GM18868 (cell line): ENCODE measurements around the gene CHD2.
"Not testable (repeated sequence)": the region's sequence is repeated elsewhere in the genome, so short reads cannot be mapped to it uniquely, and the experiment has no call there.

Experiments
- ATAC-seq: cut with Tn5 transposase; IDR thresholded peaks from one replicate; pipeline ENCODE4 v1.9.1; 2021; ENCODE audit warnings: mild to moderate bottlenecking, moderate library complexity; ENCODE audit not compliant: unreplicated experiment

The CHD2 gene

DNA sequence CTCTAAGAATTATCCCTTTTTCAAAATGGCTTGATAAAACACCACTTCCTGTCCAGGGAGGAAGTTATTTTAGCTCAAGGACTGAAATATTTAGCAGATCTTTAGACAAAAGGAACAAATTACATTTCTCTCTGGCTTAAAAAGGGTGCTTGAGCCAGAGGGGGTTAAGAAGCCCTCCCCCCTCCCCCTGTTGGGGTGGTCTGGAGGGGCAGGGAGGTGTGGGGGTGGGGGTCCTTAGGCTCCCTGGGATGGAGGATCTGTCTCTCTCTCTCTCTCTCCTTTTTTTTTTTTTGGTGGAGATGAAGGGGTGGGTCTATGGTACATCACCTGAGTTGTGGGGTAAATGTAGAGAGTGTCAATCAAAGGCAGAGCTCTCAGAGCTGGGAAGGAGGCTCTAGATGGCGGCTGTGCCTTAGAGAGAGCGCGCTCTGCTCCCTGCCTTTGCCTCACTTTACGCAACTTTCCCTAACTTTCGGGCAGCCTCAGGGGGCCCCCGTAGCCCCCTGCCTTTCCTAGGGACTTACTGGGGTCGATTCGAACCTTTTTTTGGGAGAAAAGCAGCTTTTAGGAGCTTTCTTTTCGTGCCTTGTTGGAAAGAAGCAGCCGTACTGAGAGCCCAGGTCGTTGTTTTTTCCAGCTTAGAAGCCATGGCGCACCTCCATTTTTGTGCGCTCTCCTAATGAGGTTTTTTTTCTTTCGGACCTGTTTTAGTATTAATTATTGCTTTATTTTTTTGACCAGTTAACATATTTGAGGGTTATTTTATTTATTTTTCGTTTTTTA lies at the start of gene CHD2:
Gene CHD2, plus strand, starts transcription at position 377 of the 783 bp plus-strand sequence. CDS start 914 bp downstream, outside the sequence.
- peak; percentile 70 for ATAC-seq

- ATAC-seq, result no peak
These were observed 46.9 kb upstream of the CHD2 start for GRCh38 chr15:92853222-92853621.

DNA sequence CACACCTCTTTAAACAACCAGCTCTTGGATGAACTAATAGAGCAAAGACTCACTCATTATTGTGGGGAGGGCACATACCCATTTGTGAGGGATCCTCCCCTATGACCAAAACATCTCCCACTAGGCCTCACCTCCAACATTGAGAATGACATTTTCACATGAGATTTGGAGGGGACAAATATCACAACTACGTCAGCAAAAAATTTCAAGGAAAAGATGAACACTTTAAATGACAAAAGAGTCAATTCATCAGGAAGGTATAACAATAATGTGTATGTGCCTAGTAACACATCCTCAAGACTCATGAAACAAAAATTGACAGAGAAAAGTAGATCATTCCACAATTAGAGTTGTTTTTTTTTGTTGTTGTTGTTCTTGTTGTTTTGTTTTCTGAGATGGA lies 38.4 kb upstream of the CHD2 start:
- no peak for ATAC-seq

- no peak for ATAC-seq
These were observed 35.9 kb upstream of the CHD2 start for GRCh38 chr15:92864127-92864814.

- ATAC-seq, result no peak
These were observed 30.7 kb upstream of the CHD2 start for GRCh38 chr15:92869263-92869940.

DNA sequence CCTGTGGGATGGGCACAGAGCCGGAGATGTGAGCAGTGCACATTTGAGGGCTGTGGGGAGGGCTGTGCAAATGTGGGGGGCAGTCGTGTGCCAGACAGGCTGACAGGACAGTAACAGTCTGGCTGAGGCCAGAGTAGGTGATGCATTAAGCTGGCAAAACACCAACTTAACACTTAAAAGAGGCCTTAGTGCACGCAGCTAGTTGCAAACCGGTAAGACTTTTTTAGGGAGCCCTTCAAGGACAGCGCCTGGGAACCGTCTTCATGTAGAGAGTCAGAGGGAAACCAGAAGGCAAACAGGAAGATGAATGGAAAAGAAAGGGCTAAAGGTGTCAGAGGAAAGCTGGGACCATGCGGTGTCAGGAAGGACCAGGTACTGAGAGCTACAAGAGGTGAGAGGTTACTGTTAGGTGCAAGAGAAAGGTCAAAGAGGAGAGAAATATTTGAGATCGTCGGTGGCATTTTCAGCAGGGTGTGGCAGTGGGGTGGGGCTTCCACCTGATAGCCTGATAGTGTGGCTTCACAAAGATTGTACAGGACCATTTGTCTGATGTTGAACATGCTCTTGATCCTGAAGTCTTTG lies 30.0 kb upstream of the CHD2 start:
- no peak for ATAC-seq

DNA sequence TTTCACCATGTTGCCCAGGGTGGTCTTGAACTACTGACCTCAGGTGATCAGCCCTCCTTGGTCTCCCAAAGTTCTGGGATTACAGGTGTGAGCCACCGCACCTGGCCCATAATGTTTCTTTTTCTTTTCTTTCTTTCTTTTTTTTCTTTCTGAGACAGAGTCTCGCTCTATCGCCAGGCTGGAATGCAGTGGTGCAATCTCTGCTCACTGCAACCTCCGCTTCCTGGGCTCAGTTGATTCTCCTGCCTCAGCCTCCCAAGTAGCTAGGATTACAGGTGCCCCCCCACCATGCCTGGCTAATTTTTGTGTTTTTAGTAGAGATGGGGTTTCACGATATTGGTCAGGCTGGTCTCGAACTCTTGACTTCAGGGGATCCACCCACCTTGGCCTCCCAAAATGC lies 27.2 kb upstream of the CHD2 start:
- ATAC-seq, result not testable (repeated sequence)

DNA sequence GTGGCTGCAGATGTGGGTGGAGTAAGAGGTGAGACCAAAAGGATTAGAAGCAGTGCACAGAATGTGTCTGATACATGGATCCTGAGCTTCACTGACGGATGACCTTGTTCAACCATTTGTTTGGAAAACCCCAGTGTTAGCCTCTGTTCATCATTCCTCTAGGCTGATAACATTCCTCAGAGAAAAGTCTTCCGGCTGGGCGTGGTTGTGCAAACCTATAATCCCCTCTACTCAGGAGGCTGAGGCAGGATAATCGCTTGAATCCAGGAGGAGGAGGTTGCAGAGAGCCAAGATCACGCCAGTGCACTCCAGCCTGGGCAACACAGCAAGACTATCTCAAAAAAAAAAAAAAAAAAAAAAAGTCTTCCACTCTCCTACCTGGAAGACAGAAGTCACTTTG lies 23.1 kb upstream of the CHD2 start:
- no peak for ATAC-seq

DNA sequence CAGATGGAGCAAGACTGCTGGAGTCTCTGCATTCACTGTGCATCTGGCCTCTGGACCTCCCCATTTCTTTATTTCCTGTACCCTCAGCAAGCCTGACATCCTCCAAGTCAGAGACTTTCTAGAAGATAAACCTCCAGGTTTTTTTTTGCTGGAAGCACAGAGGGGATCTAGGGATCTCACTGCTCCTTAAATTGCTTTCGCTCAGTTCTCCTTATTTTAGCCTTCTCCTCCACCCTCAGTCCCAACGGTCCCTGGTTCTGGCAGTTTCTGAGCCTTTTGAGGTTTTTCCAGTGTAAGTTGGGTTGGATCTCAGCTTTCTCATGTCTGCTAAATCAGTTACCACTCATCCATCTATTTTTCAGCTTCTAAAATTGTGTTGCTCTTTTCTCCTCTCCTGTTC lies 22.7 kb upstream of the CHD2 start:
- ATAC-seq, result no peak

DNA sequence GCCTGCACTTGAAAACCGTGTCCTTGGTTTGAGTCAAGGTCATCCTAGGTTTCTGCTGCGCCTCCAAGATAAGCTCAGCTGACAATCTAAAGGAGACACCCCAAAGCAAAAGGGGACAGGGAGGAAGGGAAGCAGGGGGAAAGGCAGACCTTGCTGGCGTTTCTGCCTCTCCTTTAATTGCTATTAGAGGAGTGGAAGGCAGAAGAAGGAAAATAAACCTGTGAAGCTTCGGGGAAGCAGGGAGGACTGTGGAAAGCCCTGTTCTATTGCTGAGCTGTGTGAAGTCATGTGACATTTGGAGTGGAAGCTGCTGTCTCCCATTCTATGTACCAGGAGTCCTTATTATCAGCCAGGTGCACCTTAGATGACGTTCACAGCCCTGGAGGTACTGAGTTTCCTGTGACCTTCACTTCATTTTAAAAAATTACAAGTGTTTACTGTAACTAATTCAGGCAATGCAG lies 21.5 kb upstream of the CHD2 start:
- no peak for ATAC-seq

DNA sequence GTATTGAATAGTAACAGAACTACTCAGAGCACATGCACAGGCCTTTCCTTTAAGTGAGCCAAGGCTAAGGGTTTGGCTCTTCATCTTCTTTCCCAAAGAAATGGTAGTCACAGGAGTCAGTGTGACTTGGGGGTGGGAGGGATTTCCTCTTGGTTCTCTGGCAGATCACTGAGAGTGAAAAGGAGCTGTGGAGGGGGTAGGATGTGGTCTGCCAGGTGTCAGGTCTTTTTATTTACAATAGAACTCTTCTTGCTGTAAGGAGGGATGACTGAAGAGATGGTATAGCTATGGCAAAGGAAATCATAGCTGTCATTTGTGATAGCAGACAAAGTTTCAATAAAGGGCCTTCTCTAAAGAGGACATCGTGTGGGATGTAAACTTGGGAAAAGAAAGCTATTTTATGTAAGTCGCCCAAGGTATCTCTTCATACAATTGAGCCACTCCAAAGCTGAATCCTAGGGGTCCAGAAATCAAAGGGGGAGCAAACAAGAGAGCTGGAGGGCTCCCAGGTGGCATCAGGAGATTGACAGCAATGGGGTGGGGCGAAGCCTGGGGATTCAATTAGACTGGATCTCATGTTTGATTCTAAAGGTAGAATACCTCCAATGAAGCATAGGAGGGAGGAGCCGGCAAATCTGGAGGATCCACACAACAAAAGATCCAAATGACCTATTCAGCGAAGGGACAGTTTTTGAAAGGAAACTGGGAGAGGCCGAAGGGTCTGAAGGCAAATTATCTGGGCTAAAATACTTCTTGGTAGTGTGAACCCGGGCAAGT lies 20.0 kb upstream of the CHD2 start:
- ATAC-seq, result no peak

DNA sequence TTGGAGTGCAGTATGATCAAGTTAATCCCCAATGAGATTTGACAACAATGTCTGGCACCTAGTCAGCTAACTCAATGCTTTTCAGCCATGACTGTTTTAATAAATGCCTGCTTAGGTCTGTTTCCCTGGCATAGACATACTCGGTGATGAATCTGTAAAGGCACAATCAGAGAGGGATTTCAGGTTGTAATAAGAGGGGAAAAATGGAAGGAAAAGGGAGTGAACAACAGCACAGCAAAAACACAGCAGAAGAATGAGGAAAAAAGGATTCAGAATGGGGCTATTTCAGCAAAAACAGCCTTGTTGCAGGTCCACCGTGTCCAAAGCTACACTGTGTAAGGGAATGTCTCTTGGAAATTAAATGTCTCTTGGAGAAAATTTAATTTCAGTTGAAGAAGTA lies 19.3 kb upstream of the CHD2 start:
- ATAC-seq, result no peak

DNA sequence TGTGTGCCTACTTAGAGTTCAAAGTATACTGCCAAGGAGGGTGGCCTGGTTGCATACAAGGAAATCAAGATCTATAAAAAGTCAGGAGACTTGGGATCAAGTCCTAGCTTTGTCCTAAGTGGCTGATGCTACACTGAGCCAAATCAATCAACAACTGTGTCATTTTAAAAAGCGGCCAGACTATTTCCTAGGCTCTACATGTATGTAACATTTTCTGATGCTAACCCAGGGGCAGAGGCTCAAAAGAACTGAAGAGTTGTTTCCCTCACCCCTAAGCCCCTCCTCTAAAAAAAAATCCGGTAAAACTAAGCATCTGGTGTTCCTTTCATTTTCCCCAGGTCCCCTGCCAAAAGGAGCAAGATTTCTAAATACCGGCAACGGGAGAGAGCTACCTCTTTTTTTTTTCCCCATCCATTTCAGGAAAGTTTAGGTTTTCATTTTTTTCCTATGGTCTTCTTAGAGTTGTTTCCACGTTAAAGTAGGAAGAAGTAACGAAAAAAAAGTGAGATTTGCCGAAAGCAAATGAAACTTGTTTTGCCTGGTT lies 18.8 kb upstream of the CHD2 start:
- no peak for ATAC-seq

GRCh38 chr15:92881802-92882696 lies 18.1 kb upstream of the CHD2 start:
- peak; percentile 93 for ATAC-seq

- peak; percentile 66 for ATAC-seq
These were observed 17.4 kb upstream of the CHD2 start for GRCh38 chr15:92882697-92883162.

- ATAC-seq, result no peak
These were observed 16.8 kb upstream of the CHD2 start for GRCh38 chr15:92883163-92883875.

- no peak for ATAC-seq
These were observed 16.2 kb upstream of the CHD2 start for GRCh38 chr15:92883876-92884435.
